HK-2 (cell line): ENCODE results near the gene CRADD.

ENCODE experiments used
- DNase-seq: peaks from one replicate; pipeline ENCODE4 v3.0.0-alpha.2; 2018; ENCODE audit not compliant: unreplicated experiment

CRADD gene

DNA sequence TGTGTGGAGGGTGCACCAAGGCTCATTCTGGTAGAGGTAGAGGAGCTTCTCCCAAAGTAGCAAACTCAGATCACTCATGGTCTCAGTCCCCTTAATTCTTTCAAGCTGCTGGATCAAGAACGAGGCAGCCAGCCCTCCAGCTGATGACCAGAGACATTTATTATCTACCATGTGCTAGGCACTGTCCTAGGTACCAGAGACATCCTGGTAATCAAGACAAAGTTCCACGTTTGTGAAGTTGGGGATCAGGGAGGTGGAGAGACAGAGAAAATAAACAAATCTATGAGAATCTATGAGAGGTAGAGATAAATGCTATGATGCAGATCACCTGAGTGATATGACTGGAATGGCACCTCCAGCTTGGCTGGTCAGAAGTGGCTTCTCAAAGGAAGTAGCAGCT is 130.2 kb downstream of the CRADD start:
- no peak for DNase-seq

GRCh38 chr12:93808169-93808899 is 131.2 kb downstream of the CRADD start:
- DNase-seq: no peak

GRCh38 chr12:93812626-93813025 is 135.5 kb downstream of the CRADD start:
- DNase-seq: no peak

DNA sequence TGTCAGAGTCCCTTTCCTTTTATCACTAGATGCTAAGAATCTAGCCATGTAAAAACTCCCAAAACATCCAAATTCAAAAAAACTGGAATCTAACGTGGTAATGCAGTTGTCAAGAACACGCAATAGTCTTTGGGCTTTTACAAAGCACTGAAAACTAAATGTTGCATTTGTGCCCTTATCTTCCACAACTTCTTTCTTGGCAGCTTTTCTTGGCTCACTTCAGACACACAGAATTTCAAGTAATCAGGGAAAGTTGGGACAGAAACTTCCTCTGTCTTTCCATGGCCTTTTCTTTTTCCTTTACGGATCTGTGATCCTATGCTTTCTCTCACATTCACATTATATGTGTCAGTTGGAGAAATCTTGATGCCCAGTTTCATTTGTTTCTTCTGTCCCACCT is 136.0 kb downstream of the CRADD start:
- DNase-seq: no peak

DNA sequence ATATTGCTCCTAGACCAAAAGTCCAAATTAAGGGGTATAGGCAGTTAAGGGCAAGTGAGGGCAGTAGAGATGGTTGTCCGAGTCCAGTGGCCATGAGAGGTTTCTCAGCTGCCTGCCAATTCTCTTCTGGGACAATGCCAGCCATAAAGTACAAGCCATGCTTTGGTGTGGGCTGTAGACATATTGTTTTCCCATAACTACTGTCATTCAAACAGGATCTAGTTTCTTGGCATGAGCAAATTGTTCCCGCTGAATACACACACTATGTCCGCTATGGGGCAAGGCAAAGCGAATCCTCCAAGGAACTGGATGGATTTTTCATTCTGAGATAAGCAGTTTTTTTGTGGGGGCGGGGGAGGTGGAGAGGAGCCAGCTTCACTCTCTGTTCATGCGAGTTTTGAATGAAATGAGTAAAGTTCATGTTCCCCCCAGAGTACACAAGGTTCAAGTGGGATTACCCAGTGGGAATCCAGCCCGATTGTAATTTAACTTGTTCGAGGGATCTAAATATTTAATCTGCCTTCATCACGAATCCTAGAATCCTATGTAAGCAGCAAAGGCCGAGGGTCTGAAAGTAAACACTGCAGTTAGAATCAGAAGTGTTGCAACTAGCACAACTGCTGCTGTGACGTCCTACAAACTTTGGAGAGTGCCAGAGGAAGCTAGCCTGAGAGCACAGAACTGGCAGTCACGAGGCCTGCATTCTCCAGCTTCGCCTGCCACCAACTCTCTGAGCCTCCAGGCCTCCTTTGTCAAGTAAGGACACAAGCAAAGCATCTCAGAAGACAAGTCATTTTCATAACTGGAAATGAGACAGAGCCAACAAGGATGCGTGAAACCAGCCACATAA is 137.0 kb downstream of the CRADD start:
- no peak for DNase-seq

DNA sequence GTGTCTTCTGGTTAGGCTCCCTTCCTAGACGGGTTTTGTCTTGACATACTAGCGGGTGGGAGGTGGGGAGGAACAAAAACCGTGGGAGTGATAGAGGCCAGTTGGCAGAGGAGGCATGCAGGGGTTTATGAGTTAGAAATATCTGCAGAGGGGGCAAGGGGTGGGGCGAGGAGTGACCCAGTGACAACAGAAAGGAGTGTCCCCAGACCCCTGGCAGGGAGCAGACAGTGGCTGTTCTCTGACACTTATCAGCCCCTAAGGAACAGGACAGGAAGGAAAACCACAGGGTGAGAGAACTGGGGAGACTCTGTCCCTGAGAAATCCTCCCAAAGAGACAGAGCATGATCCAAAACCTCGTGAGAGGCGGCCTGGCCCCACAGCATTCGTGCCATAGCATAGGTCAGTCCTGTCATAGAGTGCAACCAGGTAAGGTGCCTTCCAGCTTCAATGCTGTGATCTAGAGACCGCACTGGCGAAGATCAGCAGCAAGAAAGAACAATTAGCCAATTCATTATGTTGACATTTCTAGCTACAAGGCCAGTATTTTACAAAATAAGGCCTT is 141.4 kb downstream of the CRADD start:
- DNase-seq: no peak

- no peak for DNase-seq
These were observed 141.9 kb downstream of the CRADD start for GRCh38 chr12:93819050-93819491.

DNA sequence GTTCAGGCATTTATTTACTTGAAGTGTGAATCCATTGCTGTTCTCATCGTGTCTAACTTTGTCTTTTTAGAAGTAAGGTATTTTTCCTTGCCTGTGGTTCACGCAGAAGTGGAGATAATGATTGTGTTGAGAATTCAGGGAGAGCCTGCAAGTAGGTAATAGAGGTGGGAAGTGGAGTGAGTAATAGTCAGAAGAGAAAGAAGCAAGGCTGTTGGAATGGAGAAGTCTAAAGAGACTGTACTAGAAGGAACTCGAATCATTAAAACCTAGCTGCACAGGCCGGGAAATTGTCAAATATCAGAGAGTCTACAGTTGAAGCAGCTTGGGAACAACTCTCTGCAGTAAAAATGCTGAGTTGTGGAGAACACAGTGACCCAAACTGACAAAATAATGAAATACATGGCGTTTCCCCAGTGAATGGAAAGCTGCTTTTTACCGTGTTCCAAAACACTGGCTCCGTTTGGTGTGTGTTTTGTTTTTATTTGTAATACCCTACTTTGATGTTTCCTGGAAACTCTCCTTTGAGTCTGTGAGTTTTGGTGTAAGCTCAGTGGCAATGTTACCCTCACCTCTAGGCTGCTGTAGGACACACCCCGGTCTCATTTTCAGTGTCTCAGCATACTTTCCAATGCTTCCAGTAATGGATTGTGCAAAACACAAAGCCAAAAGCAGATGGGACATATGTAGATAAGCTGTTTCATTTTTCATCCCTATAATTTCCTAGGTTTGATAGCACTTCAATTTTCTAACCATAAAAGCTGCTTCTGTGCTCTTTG is 146.6 kb downstream of the CRADD start:
- no peak for DNase-seq

- DNase-seq: no peak
These were observed 147.6 kb downstream of the CRADD start for GRCh38 chr12:93824514-93825500.

DNA sequence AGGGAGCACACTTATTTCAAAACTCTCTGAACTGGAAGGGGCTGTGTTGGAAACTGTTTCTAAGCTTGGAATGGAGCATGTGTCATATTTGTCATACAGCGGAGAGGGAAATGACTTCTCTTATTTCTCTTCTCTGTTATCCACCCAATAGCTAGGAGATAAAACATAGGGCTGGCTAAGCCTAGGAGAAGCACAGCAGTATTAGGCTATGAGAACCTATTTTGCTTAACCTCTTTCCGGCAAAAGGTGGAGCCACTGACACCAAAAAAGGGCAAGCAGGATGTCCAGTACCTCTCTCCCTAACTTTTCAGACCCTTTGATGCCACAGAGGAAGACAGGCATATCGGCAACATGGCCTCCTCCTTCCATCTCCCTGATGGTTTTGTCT is 148.3 kb downstream of the CRADD start:
- DNase-seq: no peak

DNA sequence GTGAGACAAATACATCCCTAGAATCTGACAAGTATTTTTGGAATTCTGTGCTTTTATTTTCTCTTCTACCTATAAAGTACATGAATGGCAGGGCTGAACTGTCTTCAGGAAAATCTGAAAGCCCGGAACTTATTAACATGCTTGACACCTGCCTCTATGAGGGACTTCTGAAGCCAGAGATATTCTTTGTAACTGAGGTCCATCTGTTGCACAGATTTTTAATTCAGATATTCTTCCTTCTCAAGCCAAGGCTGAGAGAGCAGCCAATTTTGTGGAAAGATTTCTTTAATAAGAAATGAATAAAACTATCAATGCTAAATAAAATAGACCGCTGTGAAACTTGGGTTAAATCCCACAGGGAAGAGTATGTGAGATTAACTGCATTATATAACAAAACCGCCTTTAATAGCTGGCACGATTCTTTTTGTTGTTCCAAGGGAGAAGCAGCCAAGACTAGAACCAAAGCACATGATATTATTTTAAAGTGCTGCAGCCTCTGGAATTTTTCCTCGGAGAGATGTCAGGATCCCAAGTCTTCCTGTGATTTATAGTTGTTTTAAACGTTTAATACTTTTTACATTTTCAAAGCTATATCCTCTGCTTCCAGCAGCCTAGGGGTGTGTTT is 148.9 kb downstream of the CRADD start:
- no peak for DNase-seq

- DNase-seq: no peak
These were observed 150.0 kb downstream of the CRADD start for GRCh38 chr12:93827179-93827578.

GRCh38 chr12:93827669-93828068 is 150.5 kb downstream of the CRADD start:
- DNase-seq: no peak

DNA sequence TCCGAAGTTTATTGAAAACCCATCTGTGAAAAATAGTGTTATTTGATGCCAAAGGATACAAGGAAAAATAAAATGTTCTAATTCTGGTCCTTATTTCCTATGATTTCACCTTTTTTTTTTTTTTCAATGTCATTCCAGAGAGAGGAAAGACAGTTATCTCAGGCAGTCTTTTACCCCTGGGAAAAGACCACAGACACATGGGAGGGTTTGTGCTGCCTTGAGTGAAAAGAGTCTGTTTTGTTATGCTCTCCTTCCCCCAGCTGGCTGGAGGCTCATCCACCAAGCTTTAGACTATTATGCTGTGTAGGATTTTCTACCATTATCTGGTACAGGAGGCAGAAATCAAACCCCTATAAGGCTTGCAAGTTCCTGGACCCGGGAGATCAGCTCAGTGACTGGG is 151.8 kb downstream of the CRADD start:
- DNase-seq: no peak

- no peak for DNase-seq
These were observed 154.2 kb downstream of the CRADD start for GRCh38 chr12:93831374-93831773.

DNA sequence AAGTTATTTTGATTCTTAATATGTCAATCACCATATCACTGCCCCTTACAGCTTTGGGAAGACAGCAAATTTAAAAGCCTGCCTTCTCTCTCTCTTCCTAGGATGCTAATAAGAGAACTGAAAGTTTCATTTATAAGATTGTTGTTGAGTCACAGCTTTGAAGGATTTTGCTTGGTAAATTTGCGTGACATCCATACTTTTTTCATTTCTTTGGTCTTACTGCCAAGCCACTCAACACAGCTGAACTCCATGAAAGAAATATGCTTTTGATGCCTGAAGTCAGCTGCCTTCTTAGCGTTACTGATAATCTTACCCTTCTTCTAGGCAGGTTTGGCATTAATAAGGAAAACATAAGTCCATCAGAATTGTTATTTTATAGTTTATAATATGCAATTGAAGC is 155.0 kb downstream of the CRADD start:
- DNase-seq: no peak

GRCh38 chr12:93833946-93834345 is 156.8 kb downstream of the CRADD start:
- no peak for DNase-seq

- DNase-seq: no peak
These were observed 159.6 kb downstream of the CRADD start for GRCh38 chr12:93836620-93837260.

DNA sequence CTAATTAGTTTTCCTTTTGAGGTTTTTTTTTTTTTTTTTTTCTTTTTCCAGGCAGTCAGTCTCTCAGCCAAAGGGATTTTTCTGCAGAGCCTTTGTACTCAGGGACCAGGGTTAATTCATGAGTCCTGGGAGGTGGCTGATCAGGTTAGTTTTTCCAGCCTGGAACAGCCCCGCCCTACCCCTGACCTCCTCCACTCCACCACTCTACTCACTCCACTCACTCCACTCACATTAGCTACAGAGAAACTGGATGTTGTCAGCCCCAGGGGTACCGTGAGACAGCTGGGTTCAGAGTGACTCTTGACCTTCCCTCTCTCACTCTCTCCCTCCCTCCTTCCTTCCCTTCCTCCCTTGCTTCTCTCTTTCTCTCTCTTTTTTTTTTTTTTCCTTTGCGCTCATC is 161.0 kb downstream of the CRADD start:
- DNase-seq: no peak

GRCh38 chr12:93839064-93839463 is 161.9 kb downstream of the CRADD start:
- DNase-seq: no peak
